ENCODE results near the gene PISD. TPM values are rescaled to one million over a fixed set of nuclear protein-coding genes. Genes with fewer than 3 reads are reported as not detected.

Gene PISD
- total and polyA plus RNA-seq, 9 of the 15 experiments (the other 6 are each of a cell fraction or from before 2014, with no cell fraction given), result 24.5 to 65.9 (median 36.6) TPM

DNA sequence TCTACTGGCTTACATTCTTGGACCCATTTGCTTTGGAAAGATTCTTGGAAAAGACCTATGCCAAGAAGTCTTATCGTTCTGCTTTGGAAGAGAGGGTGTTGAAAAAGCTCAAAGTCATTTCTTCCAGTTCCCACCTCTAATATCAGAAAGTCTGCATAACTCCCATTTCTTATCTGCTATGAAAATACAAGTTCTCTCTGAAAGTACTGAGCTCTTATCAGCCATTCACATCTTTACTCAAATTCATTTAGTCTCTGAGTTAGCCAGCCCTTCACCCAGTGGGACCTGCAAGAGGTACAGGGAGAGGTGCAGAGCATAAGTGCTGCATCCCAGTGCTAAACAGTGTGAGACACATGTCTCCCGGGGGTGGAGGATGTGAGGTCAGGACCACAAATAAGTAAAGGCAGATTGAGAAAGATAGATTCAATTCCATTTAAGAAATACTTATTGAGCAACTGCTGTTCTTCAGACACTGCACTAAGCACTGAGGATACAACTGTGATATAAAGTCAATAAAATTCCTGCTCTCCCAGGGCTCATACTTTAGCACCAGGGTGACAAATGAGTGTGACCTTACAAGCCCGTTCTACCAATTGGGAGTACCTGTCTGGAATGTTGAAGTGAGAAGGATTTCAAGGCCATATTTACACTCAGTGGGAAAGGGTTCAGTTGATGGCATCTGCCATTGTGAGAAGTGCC is 76.7 kb downstream of the PISD start:
- ChIA-PET CTCF (ENCODE audit: low intra/inter-chr PET ratio) (no interaction called here), POLR2A (interaction anchor here (0.6 to 1.5 kb wide), 6 partner anchors 13 to 337 kb away, joined by 3 to 5 read pairs (median 4); no protein-coding TSS in a partner anchor)
- Histone ChIP-seq H3K4me3 (no peak overlapping the region), H3K9ac (ENCODE audit: insufficient read depth in 1 of 2, low read depth in 2 of 2, low read length in 2 of 2) (peak overlapping the region in 1 of 2 experiments; percentile 63; a peak in 1 of 4 replicates), H3K4me2 (ENCODE audit: insufficient read depth, low read length) (peak overlapping the region; percentile 38), H3K9me1 (ENCODE audit: control insufficient read depth, insufficient read depth, low read length) (no peaks in the 10 kb centered on the region), H3K79me2 (ENCODE audit: control insufficient read depth, insufficient read depth, low read length) (no peaks in the 10 kb centered on the region), H2AFZ (ENCODE audit: low read depth, low read length) (peak overlapping the region; percentile 26; the same call in 1 of the 2 replicates), H3K9me3 (replicated peaks; ENCODE audit: control insufficient read depth, insufficient read depth, low read depth, low read length) (peaks cover 6% of the 10 kb centered on the region), H3K4me1 (replicated peaks in 1 of 2; ENCODE audit: control insufficient read depth in 2 of 2, insufficient read depth in 2 of 2, low read length in 2 of 2) (peaks cover 9 to 32% of the 10 kb centered on the region in 2 experiments), H3K27me3 (ENCODE audit: control insufficient read depth in 2 of 2, insufficient read depth in 2 of 2, low read length in 2 of 2) (no peaks in the 10 kb centered on the region), H3K36me3 (ENCODE audit: control insufficient read depth, insufficient read depth, low read length) (peaks cover 22% of the 10 kb centered on the region), H3K27ac (ENCODE audit: extremely low read depth, low read depth, low read length) (peak overlapping the region; percentile 72), H4K20me1 (replicated peaks; ENCODE audit: control insufficient read depth, insufficient read depth, low read length) (no peaks in the 10 kb centered on the region)
- FAIRE-seq (peak; percentile 62), DNase-seq (ENCODE audit: extremely low read depth in 1 of 4, low spot score in 3 of 4) (peak; percentile 53 to 77 (median 62)), ATAC-seq (peak; percentile 85)
- in situ Hi-C loops (cut with MboI) (no loop called here), intact Hi-C loops (cut with micrococcal nuclease) (loop anchor here (2.0 kb wide), 1 partner anchor 17 kb away; no protein-coding TSS in a partner anchor)
- BruUV-seq (replicated peaks), result no TSS peak
- WGBS (ENCODE audit: insufficient coverage, low coverage, missing lambda C conversion rate), result 9% methylated on average over 3 of the region's 3 CpGs
- TF ChIP-seq NCOR1 (IDR thresholded peaks at IDR 0.05), result peak; percentile 71
- TF ChIP-seq ELF1 (tag; IDR thresholded peaks at IDR 0.05), result no peak
- no peak for TF ChIP-seq ERF (CRISPR knock-in tag; IDR thresholded peaks at IDR 0.05)
- no peak for TF ChIP-seq CBX3 (IDR thresholded peaks at IDR 0.05; ENCODE audit: borderline replicate concordance in 1 of 2, low read length in 2 of 2)
- TF ChIP-seq ZNF311 (CRISPR knock-in tag; IDR thresholded peaks at IDR 0.05), result no peak
- no peak for TF ChIP-seq TOE1 (IDR thresholded peaks at IDR 0.05; ENCODE audit: borderline replicate concordance)
- TF ChIP-seq TOE1 (CRISPR knock-in tag; IDR thresholded peaks at IDR 0.05; ENCODE audit: borderline replicate concordance, low read depth), result no peak
- no peak for TF ChIP-seq ZNF23 (CRISPR knock-in tag; IDR thresholded peaks at IDR 0.05)
- no peak for TF ChIP-seq YY1 (IDR thresholded peaks at IDR 0.05; ENCODE audit: borderline replicate concordance in 1 of 3, control insufficient read depth in 1 of 3, extremely low read depth in 1 of 3, insufficient read depth in 3 of 3, insufficient read length in 1 of 3, insufficient replicate concordance in 2 of 3, low read depth in 1 of 3, low read length in 2 of 3)
- TF ChIP-seq, protein P1, sequence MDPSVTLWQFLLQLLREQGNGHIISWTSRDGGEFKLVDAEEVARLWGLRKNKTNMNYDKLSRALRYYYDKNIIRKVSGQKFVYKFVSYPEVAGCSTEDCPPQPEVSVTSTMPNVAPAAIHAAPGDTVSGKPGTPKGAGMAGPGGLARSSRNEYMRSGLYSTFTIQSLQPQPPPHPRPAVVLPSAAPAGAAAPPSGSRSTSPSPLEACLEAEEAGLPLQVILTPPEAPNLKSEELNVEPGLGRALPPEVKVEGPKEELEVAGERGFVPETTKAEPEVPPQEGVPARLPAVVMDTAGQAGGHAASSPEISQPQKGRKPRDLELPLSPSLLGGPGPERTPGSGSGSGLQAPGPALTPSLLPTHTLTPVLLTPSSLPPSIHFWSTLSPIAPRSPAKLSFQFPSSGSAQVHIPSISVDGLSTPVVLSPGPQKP (CRISPR knock-in tag; IDR thresholded peaks at IDR 0.05), result no peak
- TF ChIP-seq SMAD2 (IDR thresholded peaks at IDR 0.05; ENCODE audit: low read depth, low read length), result no peak
- no peak for TF ChIP-seq RBM25 (IDR thresholded peaks at IDR 0.05; ENCODE audit: low read depth, low read length, severe bottlenecking)
- no peak for TF ChIP-seq ESRRB (CRISPR knock-in tag; IDR thresholded peaks at IDR 0.05; ENCODE audit: borderline replicate concordance)
- no peak for TF ChIP-seq ZNF57 (CRISPR knock-in tag; IDR thresholded peaks at IDR 0.05)
- TF ChIP-seq, protein P2, sequence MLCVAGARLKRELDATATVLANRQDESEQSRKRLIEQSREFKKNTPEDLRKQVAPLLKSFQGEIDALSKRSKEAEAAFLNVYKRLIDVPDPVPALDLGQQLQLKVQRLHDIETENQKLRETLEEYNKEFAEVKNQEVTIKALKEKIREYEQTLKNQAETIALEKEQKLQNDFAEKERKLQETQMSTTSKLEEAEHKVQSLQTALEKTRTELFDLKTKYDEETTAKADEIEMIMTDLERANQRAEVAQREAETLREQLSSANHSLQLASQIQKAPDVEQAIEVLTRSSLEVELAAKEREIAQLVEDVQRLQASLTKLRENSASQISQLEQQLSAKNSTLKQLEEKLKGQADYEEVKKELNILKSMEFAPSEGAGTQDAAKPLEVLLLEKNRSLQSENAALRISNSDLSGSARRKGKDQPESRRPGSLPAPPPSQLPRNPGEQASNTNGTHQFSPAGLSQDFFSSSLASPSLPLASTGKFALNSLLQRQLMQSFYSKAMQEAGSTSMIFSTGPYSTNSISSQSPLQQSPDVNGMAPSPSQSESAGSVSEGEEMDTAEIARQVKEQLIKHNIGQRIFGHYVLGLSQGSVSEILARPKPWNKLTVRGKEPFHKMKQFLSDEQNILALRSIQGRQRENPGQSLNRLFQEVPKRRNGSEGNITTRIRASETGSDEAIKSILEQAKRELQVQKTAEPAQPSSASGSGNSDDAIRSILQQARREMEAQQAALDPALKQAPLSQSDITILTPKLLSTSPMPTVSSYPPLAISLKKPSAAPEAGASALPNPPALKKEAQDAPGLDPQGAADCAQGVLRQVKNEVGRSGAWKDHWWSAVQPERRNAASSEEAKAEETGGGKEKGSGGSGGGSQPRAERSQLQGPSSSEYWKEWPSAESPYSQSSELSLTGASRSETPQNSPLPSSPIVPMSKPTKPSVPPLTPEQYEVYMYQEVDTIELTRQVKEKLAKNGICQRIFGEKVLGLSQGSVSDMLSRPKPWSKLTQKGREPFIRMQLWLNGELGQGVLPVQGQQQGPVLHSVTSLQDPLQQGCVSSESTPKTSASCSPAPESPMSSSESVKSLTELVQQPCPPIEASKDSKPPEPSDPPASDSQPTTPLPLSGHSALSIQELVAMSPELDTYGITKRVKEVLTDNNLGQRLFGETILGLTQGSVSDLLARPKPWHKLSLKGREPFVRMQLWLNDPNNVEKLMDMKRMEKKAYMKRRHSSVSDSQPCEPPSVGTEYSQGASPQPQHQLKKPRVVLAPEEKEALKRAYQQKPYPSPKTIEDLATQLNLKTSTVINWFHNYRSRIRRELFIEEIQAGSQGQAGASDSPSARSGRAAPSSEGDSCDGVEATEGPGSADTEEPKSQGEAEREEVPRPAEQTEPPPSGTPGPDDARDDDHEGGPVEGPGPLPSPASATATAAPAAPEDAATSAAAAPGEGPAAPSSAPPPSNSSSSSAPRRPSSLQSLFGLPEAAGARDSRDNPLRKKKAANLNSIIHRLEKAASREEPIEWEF (CRISPR knock-in tag; IDR thresholded peaks at IDR 0.05), result no peak
- no peak for TF ChIP-seq ZC3H11A (IDR thresholded peaks at IDR 0.05; ENCODE audit: low read depth, low read length)
